ENCODE results near the gene TAS1R1.

DNA sequence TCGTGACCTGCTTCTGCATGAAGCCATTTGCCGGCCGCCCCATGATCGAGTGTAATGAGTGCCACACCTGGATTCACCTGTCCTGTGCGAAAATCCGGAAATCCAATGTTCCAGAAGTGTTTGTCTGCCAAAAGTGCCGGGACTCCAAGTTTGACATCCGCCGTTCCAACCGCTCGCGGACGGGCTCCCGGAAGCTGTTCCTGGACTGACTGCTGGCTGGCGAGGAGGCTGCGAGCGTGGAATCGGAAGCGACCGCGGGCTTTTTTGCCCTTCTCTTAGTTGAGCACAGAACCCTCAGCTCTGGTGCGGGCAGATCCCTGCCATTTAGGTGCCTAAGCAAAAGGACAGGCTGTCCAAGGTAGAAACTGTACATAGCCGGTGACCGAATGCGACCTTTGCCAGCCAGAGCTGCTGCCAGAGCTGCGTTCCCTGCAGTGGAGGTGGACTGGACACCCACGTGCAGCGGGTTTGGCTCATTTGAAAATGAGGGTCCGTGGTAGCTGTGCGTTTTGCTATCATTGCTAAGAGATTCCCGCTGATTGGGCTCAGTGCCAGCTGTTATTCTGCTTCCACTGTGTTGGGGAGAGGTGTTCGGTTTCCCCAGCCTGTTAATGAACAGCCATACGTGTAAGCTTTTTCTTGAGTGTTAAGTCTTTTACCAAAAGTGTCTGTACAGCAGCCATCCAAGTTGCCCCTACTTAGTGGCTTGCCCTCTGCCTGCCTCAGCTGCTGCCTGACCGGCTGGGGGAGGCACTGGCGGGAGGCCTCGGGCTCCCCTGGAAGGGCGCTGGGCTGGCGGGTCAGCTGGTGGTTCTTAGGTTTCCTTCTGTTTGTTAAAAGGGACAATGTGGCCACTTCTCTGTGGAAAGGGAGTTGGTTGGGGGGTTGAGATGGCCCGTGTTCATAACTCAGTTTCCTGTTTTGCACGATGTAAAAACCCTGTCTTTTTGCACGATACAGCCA is 66.6 kb downstream of the TAS1R1 start:
- TF ChIP-seq, protein P1, sequence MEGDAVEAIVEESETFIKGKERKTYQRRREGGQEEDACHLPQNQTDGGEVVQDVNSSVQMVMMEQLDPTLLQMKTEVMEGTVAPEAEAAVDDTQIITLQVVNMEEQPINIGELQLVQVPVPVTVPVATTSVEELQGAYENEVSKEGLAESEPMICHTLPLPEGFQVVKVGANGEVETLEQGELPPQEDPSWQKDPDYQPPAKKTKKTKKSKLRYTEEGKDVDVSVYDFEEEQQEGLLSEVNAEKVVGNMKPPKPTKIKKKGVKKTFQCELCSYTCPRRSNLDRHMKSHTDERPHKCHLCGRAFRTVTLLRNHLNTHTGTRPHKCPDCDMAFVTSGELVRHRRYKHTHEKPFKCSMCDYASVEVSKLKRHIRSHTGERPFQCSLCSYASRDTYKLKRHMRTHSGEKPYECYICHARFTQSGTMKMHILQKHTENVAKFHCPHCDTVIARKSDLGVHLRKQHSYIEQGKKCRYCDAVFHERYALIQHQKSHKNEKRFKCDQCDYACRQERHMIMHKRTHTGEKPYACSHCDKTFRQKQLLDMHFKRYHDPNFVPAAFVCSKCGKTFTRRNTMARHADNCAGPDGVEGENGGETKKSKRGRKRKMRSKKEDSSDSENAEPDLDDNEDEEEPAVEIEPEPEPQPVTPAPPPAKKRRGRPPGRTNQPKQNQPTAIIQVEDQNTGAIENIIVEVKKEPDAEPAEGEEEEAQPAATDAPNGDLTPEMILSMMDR (IDR thresholded peaks at IDR 0.05): no peak
- TF ChIP-seq POLR2A (IDR thresholded peaks at IDR 0.05): no peak

All from body of pancreas (tissue), 4 donors.